ENCODE data around the gene SF3B6. TPM values are rescaled to one million over a fixed set of nuclear protein-coding genes. Genes with fewer than 3 reads are reported as not detected.

Gene SF3B6
- total and polyA plus RNA-seq, 2 donors (not counting 1 experiment from before 2014, with no cell fraction given) = 134 to 210 TPM

DNA sequence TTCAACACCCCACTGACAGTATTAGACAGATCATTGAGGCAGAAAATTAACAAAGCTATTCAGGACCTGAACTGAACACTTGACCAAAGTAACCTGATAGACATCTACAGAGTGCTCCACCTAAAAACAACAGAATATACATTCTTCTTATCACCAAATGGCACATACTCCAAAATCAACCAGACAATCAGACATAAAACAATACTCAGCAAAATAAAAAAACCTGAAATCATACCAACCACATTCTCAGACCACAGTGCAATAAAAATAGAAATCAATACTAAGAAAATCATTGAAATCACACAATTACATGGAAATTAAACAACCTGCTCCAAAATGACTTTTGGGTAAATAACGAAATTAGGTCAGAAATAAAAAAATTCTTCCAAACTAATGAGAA is 31.2 kb upstream of the SF3B6 start:
- Histone ChIP-seq H3K36me3 (ENCODE audit: control insufficient read depth, insufficient read depth, low read length) (no peaks in the 10 kb centered on the region), H3K27ac (ENCODE audit: insufficient read depth, low read length) (no peak overlapping the region), H3K9me3 (ENCODE audit: control insufficient read depth, insufficient read depth, low read depth, low read length) (no peaks in the 10 kb centered on the region), H3K9ac (ENCODE audit: insufficient read depth, low read length) (no peak overlapping the region), H3K27me3 (ENCODE audit: control insufficient read depth, insufficient read depth, low read length) (no peaks in the 10 kb centered on the region), H2AFZ (ENCODE audit: low read length) (no peak overlapping the region), H3K79me2 (ENCODE audit: control insufficient read depth, insufficient read depth, low read length) (no peaks in the 10 kb centered on the region), H4K20me1 (ENCODE audit: control insufficient read depth, extremely low read depth, insufficient read depth, low read length) (no peaks in the 10 kb centered on the region), H3K4me2 (ENCODE audit: extremely low read depth, insufficient read depth, low read length) (no peak overlapping the region), H3K4me3 (replicated peaks in 1 of 4; ENCODE audit: control extremely low read depth in 1 of 4, insufficient read depth in 1 of 4, low read depth in 3 of 4, low read length in 4 of 4) (no peak overlapping the region), H3K4me1 (ENCODE audit: control insufficient read depth, extremely low read depth, insufficient read depth, low read length) (no peaks in the 10 kb centered on the region)
- no peak for DNase-seq (ENCODE audit: low read depth in 2 of 2)
- no peak for TF ChIP-seq EZH2 (IDR thresholded peaks at IDR 0.05; ENCODE audit: low read length, missing control alignments)
- TF ChIP-seq, protein P1, sequence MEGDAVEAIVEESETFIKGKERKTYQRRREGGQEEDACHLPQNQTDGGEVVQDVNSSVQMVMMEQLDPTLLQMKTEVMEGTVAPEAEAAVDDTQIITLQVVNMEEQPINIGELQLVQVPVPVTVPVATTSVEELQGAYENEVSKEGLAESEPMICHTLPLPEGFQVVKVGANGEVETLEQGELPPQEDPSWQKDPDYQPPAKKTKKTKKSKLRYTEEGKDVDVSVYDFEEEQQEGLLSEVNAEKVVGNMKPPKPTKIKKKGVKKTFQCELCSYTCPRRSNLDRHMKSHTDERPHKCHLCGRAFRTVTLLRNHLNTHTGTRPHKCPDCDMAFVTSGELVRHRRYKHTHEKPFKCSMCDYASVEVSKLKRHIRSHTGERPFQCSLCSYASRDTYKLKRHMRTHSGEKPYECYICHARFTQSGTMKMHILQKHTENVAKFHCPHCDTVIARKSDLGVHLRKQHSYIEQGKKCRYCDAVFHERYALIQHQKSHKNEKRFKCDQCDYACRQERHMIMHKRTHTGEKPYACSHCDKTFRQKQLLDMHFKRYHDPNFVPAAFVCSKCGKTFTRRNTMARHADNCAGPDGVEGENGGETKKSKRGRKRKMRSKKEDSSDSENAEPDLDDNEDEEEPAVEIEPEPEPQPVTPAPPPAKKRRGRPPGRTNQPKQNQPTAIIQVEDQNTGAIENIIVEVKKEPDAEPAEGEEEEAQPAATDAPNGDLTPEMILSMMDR (conservative IDR thresholded peaks at IDR 0.05 in 1 of 2, IDR thresholded peaks at IDR 0.05 in 1 of 2; ENCODE audit: low read depth in 1 of 2, low read length in 2 of 2) = no peak

DNA sequence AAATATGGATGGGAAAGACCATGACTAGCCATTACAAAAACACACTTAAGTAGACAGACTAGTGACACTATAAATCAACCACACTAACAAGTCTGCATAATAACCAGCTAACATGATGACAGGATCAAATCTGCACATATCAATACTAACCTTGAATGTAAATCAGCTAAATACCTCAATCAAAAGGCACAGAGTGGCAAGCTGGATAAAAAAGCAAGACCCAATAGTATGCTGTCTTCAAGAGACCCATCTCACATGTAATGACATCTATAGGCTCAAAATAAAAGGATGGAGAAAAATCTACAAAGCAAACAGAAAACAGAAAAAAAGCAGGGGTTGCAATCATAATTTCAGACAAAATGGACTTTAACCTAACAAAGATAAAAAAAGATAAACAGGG is 30.7 kb upstream of the SF3B6 start:
- no peak for DNase-seq (ENCODE audit: low read depth in 2 of 2)
- no peaks in the 10 kb centered on the region for H3K4me1 ChIP-seq (ENCODE audit: control insufficient read depth, extremely low read depth, insufficient read depth, low read length)
- H4K20me1 ChIP-seq (ENCODE audit: control insufficient read depth, extremely low read depth, insufficient read depth, low read length) = no peaks in the 10 kb centered on the region
- H3K4me2 ChIP-seq (ENCODE audit: extremely low read depth, insufficient read depth, low read length) = no peak overlapping the region
- H3K9me3 ChIP-seq (ENCODE audit: control insufficient read depth, insufficient read depth, low read depth, low read length) = no peaks in the 10 kb centered on the region
- TF ChIP-seq, protein P1 (conservative IDR thresholded peaks at IDR 0.05 in 1 of 2, IDR thresholded peaks at IDR 0.05 in 1 of 2; ENCODE audit: low read depth in 1 of 2, low read length in 2 of 2) = no peak
- no peak for TF ChIP-seq EZH2 (IDR thresholded peaks at IDR 0.05; ENCODE audit: low read length, missing control alignments)
- no peaks in the 10 kb centered on the region for H3K79me2 ChIP-seq (ENCODE audit: control insufficient read depth, insufficient read depth, low read length)
- H3K27ac ChIP-seq (ENCODE audit: insufficient read depth, low read length) = no peak overlapping the region
- H2AFZ ChIP-seq (ENCODE audit: low read length) = no peak overlapping the region
- no peaks in the 10 kb centered on the region for H3K27me3 ChIP-seq (ENCODE audit: control insufficient read depth, insufficient read depth, low read length)
- no peak overlapping the region for H3K4me3 ChIP-seq (replicated peaks in 1 of 4; ENCODE audit: control extremely low read depth in 1 of 4, insufficient read depth in 1 of 4, low read depth in 3 of 4, low read length in 4 of 4)
- H3K9ac ChIP-seq (ENCODE audit: insufficient read depth, low read length) = no peak overlapping the region
- H3K36me3 ChIP-seq (ENCODE audit: control insufficient read depth, insufficient read depth, low read length) = no peaks in the 10 kb centered on the region

DNA sequence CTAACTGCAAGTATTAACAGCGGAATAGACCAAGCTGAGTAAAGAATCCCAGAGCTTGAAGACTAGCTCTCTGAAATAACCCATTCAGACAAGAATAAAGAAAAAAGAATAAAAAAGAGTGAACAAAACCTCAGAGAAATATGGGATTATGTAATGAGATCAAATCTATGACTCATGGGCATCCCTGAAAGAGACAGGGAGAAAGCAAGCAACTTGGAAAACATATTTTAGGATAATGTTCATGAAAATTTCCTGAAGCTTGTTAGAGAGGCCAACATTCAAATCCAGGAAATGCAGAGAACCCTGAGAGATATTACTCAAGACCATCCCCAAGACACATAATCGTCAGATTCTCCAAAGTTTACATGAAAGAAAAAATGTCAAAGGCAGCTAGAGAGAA is 29.7 kb upstream of the SF3B6 start:
- no peak overlapping the region for H3K9ac ChIP-seq (ENCODE audit: insufficient read depth, low read length)
- H3K79me2 ChIP-seq (ENCODE audit: control insufficient read depth, insufficient read depth, low read length) = no peaks in the 10 kb centered on the region
- no peaks in the 10 kb centered on the region for H4K20me1 ChIP-seq (ENCODE audit: control insufficient read depth, extremely low read depth, insufficient read depth, low read length)
- no peak overlapping the region for H3K4me2 ChIP-seq (ENCODE audit: extremely low read depth, insufficient read depth, low read length)
- no peaks in the 10 kb centered on the region for H3K9me3 ChIP-seq (ENCODE audit: control insufficient read depth, insufficient read depth, low read depth, low read length)
- no peaks in the 10 kb centered on the region for H3K27me3 ChIP-seq (ENCODE audit: control insufficient read depth, insufficient read depth, low read length)
- DNase-seq (ENCODE audit: low read depth in 2 of 2) = no peak
- H3K4me1 ChIP-seq (ENCODE audit: control insufficient read depth, extremely low read depth, insufficient read depth, low read length) = no peaks in the 10 kb centered on the region
- no peak overlapping the region for H3K4me3 ChIP-seq (replicated peaks in 1 of 4; ENCODE audit: control extremely low read depth in 1 of 4, insufficient read depth in 1 of 4, low read depth in 3 of 4, low read length in 4 of 4)
- no peak overlapping the region for H3K27ac ChIP-seq (ENCODE audit: insufficient read depth, low read length)
- no peaks in the 10 kb centered on the region for H3K36me3 ChIP-seq (ENCODE audit: control insufficient read depth, insufficient read depth, low read length)
- TF ChIP-seq, protein P1 (conservative IDR thresholded peaks at IDR 0.05 in 1 of 2, IDR thresholded peaks at IDR 0.05 in 1 of 2; ENCODE audit: low read depth in 1 of 2, low read length in 2 of 2) = no peak
- no peak for TF ChIP-seq EZH2 (IDR thresholded peaks at IDR 0.05; ENCODE audit: low read length, missing control alignments)
- no peak overlapping the region for H2AFZ ChIP-seq (ENCODE audit: low read length)

Data from fibroblast of lung (primary cell).